ENCODE results near the gene MYO5A. TPM values are rescaled to one million over a fixed set of nuclear protein-coding genes. Genes with fewer than 3 reads are reported as not detected.

MYO5A gene
- total RNA-seq, 3 donors from 2014 or later = 4.1 to 26.7 (median 12.6) TPM

GRCh38 chr15:52437646-52438045, 91.0 kb downstream of the MYO5A start:
- Histone ChIP-seq H3K4me1 (ENCODE audit: low read depth) (no peaks in the 10 kb centered on the region), H3K4me3 (no peak overlapping the region), H3K9me3 (no peaks in the 10 kb centered on the region), H3K36me3 (ENCODE audit: low read depth) (no peaks in the 10 kb centered on the region)
- ATAC-seq (no peak), DNase-seq (no peak)
- TF ChIP-seq CTCF (IDR thresholded peaks at IDR 0.05) = no peak
- intact Hi-C loops (cut with DNase I, micrococcal nuclease) = no loop called here

DNA sequence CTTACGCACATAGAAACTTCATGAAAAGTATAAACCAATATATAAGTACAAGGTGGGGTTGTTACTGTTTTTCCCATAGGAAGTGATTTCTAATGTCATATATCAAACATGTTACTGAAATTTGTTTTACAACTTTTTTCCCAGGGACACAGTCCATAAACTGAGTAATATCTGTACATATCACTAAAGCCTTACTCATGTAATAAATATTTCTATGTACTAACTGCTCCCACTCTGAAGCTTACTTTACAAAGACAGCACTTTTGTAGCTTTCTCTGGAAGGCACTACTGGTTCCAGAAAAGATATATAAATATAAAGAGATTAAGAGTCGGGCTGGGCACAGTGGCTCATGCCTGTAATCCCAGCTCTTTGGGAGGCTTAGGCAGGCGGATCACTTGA, 91.7 kb downstream of the MYO5A start:
- Histone ChIP-seq H3K36me3 (ENCODE audit: low read depth) (no peaks in the 10 kb centered on the region), H3K9me3 (no peaks in the 10 kb centered on the region), H3K4me1 (ENCODE audit: low read depth) (no peaks in the 10 kb centered on the region), H3K4me3 (no peak overlapping the region)
- ATAC-seq (no peak), DNase-seq (no peak)
- no peak for TF ChIP-seq CTCF (IDR thresholded peaks at IDR 0.05)
- intact Hi-C loops (cut with DNase I, micrococcal nuclease) = no loop called here

GRCh38 chr15:52434885-52435284, 93.8 kb downstream of the MYO5A start:
- H3K4me3 ChIP-seq = no peak overlapping the region
- intact Hi-C loops (cut with DNase I, micrococcal nuclease) = no loop called here
- no peaks in the 10 kb centered on the region for H3K9me3 ChIP-seq
- DNase-seq = no peak
- no peaks in the 10 kb centered on the region for H3K4me1 ChIP-seq (ENCODE audit: low read depth)
- ATAC-seq = no peak
- TF ChIP-seq CTCF (IDR thresholded peaks at IDR 0.05) = no peak
- no peaks in the 10 kb centered on the region for H3K36me3 ChIP-seq (ENCODE audit: low read depth)

GRCh38 chr15:52428297-52428696, 100.4 kb downstream of the MYO5A start:
- H3K4me3 ChIP-seq = no peak overlapping the region
- no peak for DNase-seq
- intact Hi-C loops (cut with DNase I, micrococcal nuclease) = no loop called here
- H3K36me3 ChIP-seq (ENCODE audit: low read depth) = no peaks in the 10 kb centered on the region
- no peak for TF ChIP-seq CTCF (IDR thresholded peaks at IDR 0.05)
- H3K4me1 ChIP-seq (ENCODE audit: low read depth) = no peaks in the 10 kb centered on the region
- no peaks in the 10 kb centered on the region for H3K9me3 ChIP-seq
- ATAC-seq = no peak

- no peak for ATAC-seq
- Histone ChIP-seq H3K36me3 (ENCODE audit: low read depth) (no peaks in the 10 kb centered on the region), H3K4me1 (ENCODE audit: low read depth) (no peaks in the 10 kb centered on the region), H3K4me3 (no peak overlapping the region), H3K9me3 (no peaks in the 10 kb centered on the region)
- no peak for DNase-seq
- TF ChIP-seq CTCF (IDR thresholded peaks at IDR 0.05) = no peak
- intact Hi-C loops (cut with DNase I, micrococcal nuclease) = no loop called here
Observed at GRCh38 chr15:52427804-52428203, 100.9 kb downstream of the MYO5A start.

DNA sequence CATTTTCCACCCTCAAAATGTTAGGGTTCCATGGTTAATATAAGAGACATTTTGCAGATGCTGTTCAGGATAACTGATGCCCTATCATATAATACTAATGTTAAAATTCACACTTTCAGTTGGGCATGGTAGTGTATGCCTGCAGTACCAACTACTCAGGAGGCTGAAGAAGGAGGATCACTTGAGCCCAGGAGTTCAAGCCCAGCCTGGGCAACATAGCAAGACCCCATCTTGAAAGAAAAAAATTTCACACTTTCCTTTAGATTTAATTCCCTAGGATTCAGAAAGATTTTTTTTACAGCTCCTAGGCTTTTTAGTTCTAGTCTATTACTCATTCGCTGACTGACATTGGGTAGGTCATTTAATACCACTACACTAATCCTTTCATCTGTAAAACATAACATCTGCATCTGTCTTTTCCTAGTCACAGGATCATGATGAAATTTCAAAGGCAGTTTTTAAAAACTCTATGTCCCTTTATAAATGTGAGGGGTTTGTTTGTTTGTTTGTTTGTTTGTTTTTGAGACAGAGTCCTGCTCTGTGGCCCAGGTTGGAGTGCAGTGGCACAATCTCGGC, 103.7 kb downstream of the MYO5A start:
- Histone ChIP-seq H3K36me3 (ENCODE audit: low read depth) (no peaks in the 10 kb centered on the region), H3K9me3 (no peaks in the 10 kb centered on the region), H3K4me1 (ENCODE audit: low read depth) (no peaks in the 10 kb centered on the region), H3K4me3 (no peak overlapping the region)
- TF ChIP-seq CTCF (IDR thresholded peaks at IDR 0.05) = no peak
- intact Hi-C loops (cut with DNase I, micrococcal nuclease) = no loop called here
- ATAC-seq (no peak), DNase-seq (no peak)

Measured in mucosa of descending colon (tissue), 3 donors.